Neuron (in vitro differentiated cells): ENCODE data around the gene SURF1.
"Not testable (repeated sequence)": the region's sequence is repeated elsewhere in the genome, so short reads cannot be mapped to it uniquely, and the experiment has no call there.

ENCODE experiments used
- H2AFZ ChIP-seq: one replicate; pipeline ENCODE4 v1.6.1; 2013; ENCODE audit warnings: low read depth, mild to moderate bottlenecking, inconsistent platforms, low read length, moderate library complexity
- H3K27me3 ChIP-seq: one replicate; pipeline ENCODE4 v1.6.1; 2013; ENCODE audit warnings: low read length; ENCODE audit not compliant: insufficient read depth
- H3K36me3 ChIP-seq: one replicate; pipeline ENCODE4 v1.6.1; 2013; ENCODE audit warnings: low read length; ENCODE audit not compliant: insufficient read depth
- H3K4me1 ChIP-seq: one replicate; pipeline ENCODE4 v1.6.1; 2013; ENCODE audit warnings: low read length; ENCODE audit not compliant: insufficient read depth
- H3K4me3 ChIP-seq: 2 replicates; pipeline ENCODE4 v1.5.1; 2013; ENCODE audit warnings: mild to moderate bottlenecking, low read length, moderate library complexity
- H3K9me3 ChIP-seq: one replicate; pipeline ENCODE4 v1.6.1; 2013; ENCODE audit warnings: low read length

SURF1 gene

GRCh38 chr9:133378408-133378962 is 22.2 kb upstream of the SURF1 start:
- no peaks in the 10 kb centered on the region for H3K9me3 ChIP-seq
- H3K36me3 ChIP-seq = no peaks in the 10 kb centered on the region
- no peaks in the 10 kb centered on the region for H3K27me3 ChIP-seq
- peaks cover 8% of the 10 kb centered on the region for H3K4me1 ChIP-seq
- H2AFZ ChIP-seq = no peak overlapping the region
- H3K4me3 ChIP-seq = no peak overlapping the region

GRCh38 chr9:133377721-133378216 is 21.5 kb upstream of the SURF1 start:
- Histone ChIP-seq H3K36me3 (peaks cover 4% of the 10 kb centered on the region), H3K4me3 (no peak overlapping the region), H3K27me3 (no peaks in the 10 kb centered on the region), H3K4me1 (peaks cover 8% of the 10 kb centered on the region), H3K9me3 (no peaks in the 10 kb centered on the region), H2AFZ (no peak overlapping the region)

GRCh38 chr9:133377280-133377679 is 21.0 kb upstream of the SURF1 start:
- not testable (repeated sequence) for H2AFZ ChIP-seq, H3K36me3 ChIP-seq, H3K4me1 ChIP-seq, H3K9me3 ChIP-seq, H3K27me3 ChIP-seq
- H3K4me3 ChIP-seq = peak overlapping the region; percentile 70

GRCh38 chr9:133375724-133376654 is 19.7 kb upstream of the SURF1 start, which contains the start of the genes STKLD1 and SURF4:
TSS of gene STKLD1 (plus strand) at chr9:133376366. CDS start at chr9:133376474, 108 bp downstream.
TSS of gene SURF4 (minus strand) at chr9:133376060. CDS start at chr9:133375969, 91 bp downstream.
- peak within 1 kb of the TSS; percentile 70 for H3K4me3 ChIP-seq
- peaks cover 15% of the 10 kb centered on the region for H3K36me3 ChIP-seq

GRCh38 chr9:133375116-133375723 is 18.9 kb upstream of the SURF1 start:
- peaks cover 16% of the 10 kb centered on the region for H3K36me3 ChIP-seq
- H2AFZ ChIP-seq = no peak overlapping the region
- H3K27me3 ChIP-seq = no peaks in the 10 kb centered on the region
- no peaks in the 10 kb centered on the region for H3K9me3 ChIP-seq
- peak overlapping the region; percentile 58 for H3K4me3 ChIP-seq
- H3K4me1 ChIP-seq = peaks cover 8% of the 10 kb centered on the region

More at GRCh38 chr9:133375724-133376654, 19.7 kb upstream of the SURF1 start, which contains the start of the genes STKLD1 and SURF4:
- Histone ChIP-seq H3K4me1 (peaks cover 8% of the 10 kb centered on the region), H3K27me3 (no peaks in the 10 kb centered on the region), H3K9me3 (no peaks in the 10 kb centered on the region), H2AFZ (peak within 1 kb of the TSS; percentile 93)

DNA sequence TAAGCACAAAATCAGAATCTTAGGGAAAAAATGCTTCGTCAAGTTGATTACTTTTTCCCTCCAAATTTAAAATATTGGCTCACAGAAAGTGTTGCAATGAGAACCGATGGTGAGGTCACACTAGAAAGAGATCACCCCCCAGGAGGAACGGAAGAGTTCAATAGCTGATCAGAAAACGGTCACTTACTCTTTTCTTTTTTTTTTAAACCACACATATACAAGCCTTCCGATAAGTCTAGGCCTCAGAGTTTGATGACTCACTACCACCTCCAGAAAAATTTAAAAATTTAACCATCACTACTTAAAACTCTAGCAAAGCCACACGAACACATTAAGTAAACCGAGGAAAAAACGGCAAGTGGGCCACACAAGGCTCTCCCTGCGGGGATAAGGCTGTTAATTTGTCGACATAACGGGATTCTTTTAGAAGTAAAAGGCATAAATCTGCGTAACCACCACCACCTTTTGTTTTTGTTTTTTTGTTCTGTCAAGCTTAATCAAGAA is 18.4 kb upstream of the SURF1 start:
- Histone ChIP-seq H3K36me3 (peaks cover 18% of the 10 kb centered on the region), H3K4me1 (peaks cover 8% of the 10 kb centered on the region), H3K4me3 (peak overlapping the region; percentile 58), H3K27me3 (no peaks in the 10 kb centered on the region), H3K9me3 (no peaks in the 10 kb centered on the region), H2AFZ (no peak overlapping the region)

DNA sequence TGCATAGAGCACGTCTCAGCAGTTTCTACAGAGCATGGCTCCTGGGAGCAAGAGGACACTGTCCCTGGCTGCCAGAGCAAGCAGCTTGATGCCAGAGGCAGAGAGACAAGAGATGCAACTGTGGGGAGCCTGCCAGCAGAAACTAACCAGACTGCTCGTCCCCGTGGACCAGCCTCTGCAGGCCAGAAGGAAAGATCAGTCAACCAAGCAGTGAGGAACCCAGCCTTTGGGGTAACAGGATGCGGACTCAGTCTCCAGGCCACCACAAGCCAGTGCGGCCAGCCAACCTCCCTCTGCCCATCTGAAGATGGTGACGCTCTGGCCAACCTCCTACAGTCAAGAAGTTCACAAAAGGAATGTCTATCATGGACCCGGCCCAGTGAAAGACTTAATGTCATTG is 15.9 kb upstream of the SURF1 start:
- H3K4me3 ChIP-seq = no peak overlapping the region
- no peak overlapping the region for H2AFZ ChIP-seq
- peaks cover 8% of the 10 kb centered on the region for H3K4me1 ChIP-seq
- no peaks in the 10 kb centered on the region for H3K27me3 ChIP-seq
- H3K9me3 ChIP-seq = no peaks in the 10 kb centered on the region
- H3K36me3 ChIP-seq = peaks cover 31% of the 10 kb centered on the region

DNA sequence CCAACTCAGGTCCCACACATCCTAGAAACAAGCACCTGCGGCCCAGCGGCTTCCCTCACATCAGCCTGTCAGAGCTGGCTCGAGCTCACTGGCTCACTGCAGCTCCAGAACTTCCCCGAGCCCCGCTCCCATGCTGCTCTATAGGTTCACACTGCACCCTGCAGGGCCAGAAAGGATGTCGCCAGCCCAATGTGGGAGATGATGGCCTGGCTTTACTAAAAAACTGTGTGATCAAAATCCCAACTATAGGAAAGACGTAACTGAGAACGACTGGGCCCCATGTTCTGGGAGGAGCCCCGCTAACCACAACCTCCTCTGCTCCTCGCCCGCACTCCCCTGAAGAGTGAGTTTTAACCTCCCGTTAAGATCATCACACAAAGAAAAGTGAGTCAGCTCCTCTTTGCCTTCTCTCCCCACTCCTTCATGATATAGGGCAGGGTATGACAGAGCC is 15.0 kb upstream of the SURF1 start:
- Histone ChIP-seq H3K27me3 (no peaks in the 10 kb centered on the region), H3K4me1 (peaks cover 6% of the 10 kb centered on the region), H3K9me3 (no peaks in the 10 kb centered on the region), H3K4me3 (no peak overlapping the region), H3K36me3 (peaks cover 39% of the 10 kb centered on the region), H2AFZ (no peak overlapping the region)

- H3K36me3 ChIP-seq = peaks cover 45% of the 10 kb centered on the region
- H3K4me1 ChIP-seq = peaks cover 6% of the 10 kb centered on the region
Observed at GRCh38 chr9:133370685-133371084, 14.4 kb upstream of the SURF1 start.

DNA sequence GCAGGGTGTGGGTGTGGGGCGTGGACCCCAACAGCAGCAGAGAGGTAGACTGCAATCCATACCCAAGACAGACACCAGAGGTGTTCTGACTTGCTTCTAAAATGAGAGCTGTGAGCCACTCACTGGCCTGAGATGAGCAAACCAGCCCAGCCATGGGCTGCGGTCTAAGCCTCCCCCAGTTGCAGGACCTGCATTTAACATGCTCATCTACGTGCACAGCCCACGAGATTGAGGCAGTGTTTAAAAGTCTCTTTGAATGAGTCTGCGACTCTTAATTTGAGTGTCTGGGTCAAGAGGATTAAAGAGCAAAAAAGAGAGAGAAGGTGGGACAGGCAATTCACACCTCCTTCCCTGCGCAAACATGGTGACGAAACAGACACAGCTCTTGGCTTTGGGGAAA is 13.6 kb upstream of the SURF1 start:
- Histone ChIP-seq H3K36me3 (peaks cover 53% of the 10 kb centered on the region), H3K9me3 (no peaks in the 10 kb centered on the region), H3K27me3 (no peaks in the 10 kb centered on the region), H3K4me3 (no peak overlapping the region), H3K4me1 (peaks cover 5% of the 10 kb centered on the region), H2AFZ (no peak overlapping the region)

More at GRCh38 chr9:133370685-133371084, 14.4 kb upstream of the SURF1 start:
- no peaks in the 10 kb centered on the region for H3K27me3 ChIP-seq
- H2AFZ ChIP-seq = no peak overlapping the region
- H3K9me3 ChIP-seq = no peaks in the 10 kb centered on the region
- H3K4me3 ChIP-seq = no peak overlapping the region

DNA sequence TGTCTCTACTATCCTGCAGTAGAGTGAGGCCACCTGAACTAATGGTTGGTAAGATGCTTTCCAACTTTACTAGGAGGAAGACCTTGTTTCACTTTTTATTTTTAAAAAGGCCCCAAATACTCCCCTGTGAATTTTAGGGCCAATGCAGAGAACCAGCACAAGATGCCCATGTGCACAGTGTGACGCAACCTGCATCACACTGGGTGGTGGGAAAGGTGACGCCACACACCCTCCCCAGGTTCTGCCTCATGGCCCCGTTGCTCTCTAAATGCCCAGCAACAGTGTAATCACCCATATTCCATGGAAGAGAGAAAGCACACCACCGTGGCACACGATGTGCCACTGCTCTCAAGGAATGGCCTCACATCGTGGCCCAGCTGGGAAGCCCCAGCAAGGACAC is 13.1 kb upstream of the SURF1 start:
- peaks cover 53% of the 10 kb centered on the region for H3K36me3 ChIP-seq
- H3K27me3 ChIP-seq = no peaks in the 10 kb centered on the region
- H2AFZ ChIP-seq = no peak overlapping the region
- no peak overlapping the region for H3K4me3 ChIP-seq
- no peaks in the 10 kb centered on the region for H3K9me3 ChIP-seq
- H3K4me1 ChIP-seq = no peaks in the 10 kb centered on the region

GRCh38 chr9:133368249-133368881 is 12.1 kb upstream of the SURF1 start:
- Histone ChIP-seq H3K36me3 (peaks cover 63% of the 10 kb centered on the region), H2AFZ (no peak overlapping the region), H3K27me3 (no peaks in the 10 kb centered on the region), H3K4me3 (no peak overlapping the region), H3K9me3 (no peaks in the 10 kb centered on the region), H3K4me1 (no peaks in the 10 kb centered on the region)
